GM18498 (cell line): ENCODE data around the gene CFAP53.

ENCODE experiments used
- ATAC-seq: cut with Tn5 transposase; IDR thresholded peaks from one replicate; pipeline ENCODE4 v1.9.1; 2021; ENCODE audit warnings: mild to moderate bottlenecking, moderate library complexity; ENCODE audit not compliant: unreplicated experiment

CFAP53 gene

DNA sequence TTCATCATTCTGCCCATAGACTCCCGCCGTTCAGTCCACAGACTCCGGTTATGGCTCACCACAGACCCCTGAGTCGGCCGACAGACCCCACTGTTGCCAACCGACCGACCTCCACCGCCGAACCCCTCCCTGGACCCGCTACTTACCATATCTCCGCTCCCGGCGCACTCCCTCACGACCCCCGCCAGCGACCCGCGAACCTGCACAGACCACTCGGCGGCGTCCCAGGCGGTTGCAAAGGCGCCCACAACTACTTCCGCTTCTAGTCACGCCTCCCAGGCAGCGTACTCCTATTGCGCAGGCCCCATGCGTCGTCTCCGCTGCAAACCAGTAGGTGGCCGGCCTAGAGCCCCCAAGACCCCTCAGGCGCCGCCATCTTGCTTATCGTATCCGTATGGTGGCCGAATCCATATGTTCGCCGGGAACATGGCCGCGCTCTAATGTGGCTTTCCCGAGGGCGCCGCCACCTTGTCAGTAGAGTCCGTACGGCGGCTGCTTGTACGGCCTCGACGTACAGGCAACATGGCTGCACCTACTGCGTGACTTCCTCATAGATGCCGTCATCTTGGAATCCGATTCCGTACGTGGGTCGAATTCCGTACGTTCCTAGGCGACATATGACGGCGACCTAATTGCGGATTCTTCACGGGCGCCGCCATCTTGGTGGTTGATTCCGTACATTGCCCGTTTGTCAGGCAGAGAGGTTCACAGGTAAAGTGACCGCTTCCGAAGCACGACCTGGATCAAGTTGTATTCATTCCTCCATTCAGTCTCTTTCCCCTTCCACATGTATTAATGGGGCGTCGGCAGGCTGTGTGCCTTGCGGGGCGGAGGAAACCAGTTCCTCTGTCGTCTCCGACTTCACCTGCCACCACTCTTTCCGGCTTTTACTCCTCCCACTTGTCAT lies 21.4 kb upstream of the CFAP53 start, which contains the start of gene CXXC1:
Gene CXXC1, minus strand, starts transcription at position 252 of the 907 bp plus-strand sequence. Its CDS starts 103 bp downstream, at position 149.
- ATAC-seq, result peak; percentile 90

DNA sequence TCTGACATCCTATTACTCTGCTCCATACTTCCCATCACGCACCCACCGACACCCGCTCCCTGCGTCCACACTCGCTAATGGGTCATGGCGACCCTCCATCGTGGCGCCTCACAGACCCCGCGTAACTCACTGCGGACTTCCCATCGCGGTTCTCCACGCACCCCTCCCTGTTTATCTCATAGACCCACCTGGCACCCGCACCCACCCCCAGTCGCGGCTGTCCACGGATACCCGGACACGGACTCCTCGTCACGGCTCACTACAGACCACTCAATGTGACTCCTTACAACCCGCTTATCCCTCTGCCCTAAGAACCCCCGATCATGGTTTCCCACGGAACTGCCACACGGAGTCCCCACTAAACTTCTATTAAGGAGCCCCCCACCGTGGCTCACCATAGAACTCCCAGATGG lies 20.7 kb upstream of the CFAP53 start:
- ATAC-seq, result no peak

DNA sequence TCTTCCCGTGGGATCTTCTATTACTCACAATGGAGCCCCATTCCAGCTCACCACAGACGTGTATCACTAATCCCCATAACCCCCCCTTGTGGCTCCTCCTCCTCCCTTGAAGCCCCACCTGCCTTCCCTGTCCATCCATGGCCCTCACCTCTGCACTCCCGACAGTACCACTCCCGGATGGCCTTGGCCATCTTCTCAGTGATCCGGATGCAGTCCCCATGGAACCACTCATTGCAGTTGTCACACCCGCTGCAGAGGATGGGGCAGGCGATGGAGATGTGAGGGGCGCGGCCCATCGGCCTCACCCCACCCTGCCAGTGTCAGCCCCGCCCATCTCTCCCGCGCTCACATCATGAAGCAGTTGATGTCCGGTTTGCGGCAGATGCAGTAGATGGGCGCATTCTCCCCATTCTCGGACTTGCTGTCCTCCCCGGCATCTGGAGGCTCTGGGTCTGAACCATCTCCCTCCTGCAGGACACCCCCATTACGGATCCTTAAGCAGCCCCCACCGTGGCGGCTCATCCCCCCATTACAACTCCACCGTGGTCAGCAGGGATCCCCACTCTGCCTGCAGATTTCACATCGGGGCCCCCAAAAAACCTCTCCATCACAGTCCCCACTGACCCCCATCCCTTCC lies 20.2 kb upstream of the CFAP53 start:
- no peak for ATAC-seq

DNA sequence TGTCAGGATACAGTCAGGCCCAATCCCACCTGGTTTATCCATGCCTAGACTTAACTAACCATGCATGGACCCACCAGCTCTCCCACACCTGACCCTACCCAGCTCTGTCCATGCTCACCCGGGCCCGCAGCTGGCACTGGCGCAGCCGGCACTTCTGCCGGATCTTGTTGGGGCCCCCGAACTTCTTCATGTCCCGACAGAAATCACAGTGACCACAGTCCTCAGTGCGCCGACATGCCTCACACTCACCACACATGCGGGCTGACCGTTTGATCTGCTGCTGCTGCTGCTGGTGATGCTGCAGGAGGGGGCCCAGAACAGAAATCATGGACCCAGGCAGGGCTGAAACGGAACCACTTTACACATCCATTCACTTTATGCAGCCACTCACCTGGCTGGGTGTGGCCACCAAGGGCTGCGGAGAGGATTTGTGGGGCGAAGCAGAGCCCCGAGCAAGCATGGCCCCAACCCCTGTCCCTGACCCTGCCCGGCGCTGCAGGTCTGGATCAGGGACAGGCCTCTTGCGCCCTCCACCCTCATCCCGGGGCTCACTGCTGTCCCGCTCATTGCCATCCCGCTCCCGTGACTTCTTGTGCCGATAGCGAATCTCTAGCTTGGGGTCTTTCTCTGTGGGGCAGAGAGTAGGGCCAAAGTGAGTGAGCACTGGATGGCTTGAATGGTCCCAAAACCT lies 19.5 kb upstream of the CFAP53 start:
- ATAC-seq, result no peak

DNA sequence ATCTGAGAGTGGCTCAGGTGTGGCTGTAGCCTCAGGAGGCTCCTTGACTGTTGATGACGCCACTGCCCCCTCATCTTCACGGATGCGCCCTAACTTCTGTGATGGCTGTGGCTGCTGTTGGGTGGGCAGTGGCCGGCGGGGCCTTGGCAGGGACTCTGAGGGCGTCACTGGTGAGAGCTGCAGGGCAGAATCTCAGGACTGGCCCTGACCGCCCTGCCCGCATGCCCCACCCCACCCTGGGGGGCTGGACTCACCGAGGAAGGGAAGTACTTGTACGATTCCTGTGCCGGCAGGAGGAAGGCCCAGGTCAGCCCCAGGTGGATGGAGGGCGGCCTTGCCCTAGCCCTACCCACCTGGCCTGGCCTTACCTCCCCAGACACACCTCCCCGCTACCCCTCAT lies 18.8 kb upstream of the CFAP53 start:
- no peak for ATAC-seq

DNA sequence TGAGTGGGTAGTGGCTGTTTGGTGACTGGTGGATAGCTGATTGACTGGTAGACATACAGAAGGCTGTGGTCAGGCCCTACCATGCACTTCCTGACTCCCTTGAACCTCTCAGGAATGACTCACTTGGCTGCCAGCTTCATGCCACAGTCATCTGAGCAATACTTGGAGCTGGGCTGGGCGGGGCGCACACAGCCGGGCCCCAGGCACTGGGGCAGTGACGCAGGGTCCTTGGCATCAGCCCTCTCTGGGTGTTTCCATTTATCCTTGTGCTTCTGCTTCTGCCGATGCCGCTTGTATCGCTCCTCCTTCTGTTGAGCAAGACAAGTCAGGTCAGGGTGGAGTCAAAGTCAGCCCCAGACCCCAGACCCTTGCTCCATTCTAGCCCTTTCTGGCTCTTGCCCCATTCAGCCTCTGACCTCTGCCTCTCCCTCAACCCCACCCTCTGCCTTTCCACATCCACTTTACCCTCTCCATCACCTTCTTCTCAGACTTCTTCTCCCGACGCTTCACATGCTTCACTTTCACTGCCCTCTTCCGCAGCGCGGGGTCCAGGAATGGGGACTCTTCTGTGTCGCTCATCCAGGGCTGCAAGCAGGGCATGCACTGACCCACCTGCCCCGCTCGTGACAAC lies 18.1 kb upstream of the CFAP53 start:
- ATAC-seq, result no peak

DNA sequence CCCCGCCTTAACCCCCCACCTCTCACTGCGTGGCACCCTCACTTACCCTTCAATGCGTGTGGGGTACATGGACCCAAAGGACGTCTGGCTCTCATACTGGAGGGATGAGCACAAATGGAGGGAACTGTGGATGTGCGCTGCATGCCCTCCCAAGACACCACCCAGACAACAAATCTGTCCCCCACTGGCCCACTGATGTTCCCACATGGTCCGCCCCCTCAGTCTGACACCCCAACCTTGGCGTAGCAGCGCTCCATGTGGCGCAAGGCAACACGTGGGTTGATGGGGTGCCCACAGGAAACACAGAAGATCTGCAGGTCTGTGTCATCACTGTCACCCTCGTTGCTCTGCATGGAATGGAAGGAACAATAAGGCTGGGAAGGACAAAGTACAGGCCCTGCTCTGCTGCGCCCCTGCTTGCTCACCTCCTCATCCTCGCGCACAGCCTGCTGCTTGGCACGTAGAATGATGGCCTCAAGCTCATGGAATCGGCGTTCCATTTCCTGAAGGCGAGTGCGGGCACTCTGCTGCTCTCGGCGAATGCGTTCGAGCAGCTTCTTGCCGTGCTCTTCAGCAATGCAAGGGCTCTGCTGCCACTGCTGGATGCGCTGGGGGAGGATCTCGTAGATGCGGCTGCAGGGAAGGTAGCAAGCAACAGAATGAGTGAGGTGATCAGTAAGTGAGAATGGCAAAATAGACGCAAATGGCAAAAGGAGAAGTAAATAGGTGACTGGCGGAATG lies 17.3 kb upstream of the CFAP53 start:
- no peak for ATAC-seq

DNA sequence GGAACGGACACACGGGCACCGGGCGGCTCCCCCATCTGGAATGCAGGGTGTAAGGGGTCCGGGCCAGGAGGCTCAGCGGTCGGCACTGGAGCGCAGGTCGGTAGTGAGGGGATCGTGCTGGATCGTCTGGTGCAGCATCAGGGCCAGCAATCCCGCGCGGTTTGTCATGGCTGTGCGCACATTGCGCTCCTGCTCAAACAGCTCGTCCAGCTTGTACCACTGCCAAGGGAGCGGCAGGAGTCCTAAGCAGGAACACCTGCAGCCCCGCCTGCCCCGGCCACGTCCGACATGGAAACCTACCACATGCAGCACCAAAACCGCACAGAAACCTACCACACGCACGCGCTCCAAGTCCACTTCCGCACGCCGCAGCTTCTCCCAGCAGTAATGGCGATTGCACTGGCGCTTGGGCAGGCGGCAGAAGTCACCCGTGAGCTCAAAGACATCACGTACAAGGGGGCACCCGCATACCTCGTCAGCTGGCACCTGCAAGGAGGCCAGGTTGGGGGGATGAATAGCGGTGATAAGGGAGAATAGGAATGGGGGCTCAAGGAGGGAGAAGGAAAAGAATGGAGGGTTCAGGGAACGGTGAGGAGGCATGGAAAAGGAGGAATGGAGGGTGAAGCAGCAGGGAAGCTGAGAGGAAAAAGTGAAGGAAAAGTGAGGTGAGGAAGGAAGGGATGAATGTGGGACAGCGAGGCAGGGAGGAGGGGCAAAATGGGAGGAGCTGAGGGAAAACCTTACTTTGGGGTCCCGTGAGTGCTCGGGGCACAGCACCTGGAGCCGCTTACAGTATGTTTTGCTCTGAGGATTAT lies 16.4 kb upstream of the CFAP53 start:
- ATAC-seq, result no peak

DNA sequence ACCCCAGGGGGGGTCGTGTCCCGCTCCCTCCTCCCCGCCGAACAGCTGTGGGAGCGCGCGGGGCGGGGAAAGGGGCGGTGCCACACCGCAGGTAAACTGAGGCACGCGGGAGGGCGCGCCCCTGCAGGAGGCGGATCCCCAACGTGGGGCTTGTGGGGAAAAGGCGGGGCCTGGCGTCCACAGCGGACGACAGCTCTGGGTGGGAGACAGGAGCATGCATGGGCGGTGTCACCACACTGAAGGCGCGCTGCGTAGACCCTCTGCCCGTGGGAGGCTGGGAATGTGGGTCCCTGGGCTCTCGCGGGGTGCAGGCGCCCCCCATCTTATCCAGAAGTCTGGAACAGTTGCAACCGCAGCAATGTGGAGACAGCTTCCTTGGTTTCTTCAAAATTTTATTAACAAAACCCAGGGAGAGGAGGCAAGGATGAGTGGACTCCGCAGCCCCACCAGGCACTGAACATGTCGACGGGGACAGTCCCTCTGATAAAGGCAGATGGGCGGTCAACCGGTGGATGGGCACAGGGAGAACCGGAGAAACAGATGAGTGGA lies 15.8 kb upstream of the CFAP53 start:
- ATAC-seq, result no peak

DNA sequence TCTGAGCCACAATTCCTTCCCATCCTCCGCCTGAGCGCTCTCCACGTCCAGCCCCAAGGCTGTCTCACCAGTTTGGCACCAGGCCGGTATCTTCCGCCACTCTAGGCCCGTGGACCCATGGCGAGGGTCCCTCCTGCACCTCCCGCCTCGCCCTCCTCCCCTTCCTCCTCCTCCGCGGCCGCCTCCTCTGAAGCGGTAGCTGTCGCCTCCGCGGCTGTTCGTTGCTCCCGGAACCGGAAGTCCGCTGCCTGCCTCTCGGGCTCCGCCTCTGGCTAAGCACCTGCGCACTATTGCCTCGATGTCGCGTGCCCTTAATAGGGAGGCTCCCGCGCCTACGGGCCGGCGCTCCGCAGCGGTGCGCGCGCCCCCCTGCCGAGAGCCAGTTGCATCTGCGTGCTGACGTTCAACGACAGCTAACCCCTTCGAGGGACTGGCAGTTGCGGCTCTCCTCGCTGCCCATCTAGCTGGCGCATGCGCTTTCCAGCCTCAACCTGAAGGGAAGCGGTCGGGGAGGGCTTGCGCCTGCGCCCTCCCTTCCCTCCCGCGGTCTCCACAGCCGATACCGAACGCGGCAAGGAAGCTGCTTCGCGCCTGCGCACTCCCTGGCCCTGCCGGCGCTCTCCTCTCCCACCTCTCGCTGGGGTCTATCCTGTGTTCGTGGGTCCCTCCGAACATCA lies 15.1 kb upstream of the CFAP53 start, which contains the start of gene MBD1:
Gene MBD1, minus strand, starts transcription at position 229 of the 677 bp plus-strand sequence. CDS start 1,531 bp downstream, outside the sequence.
- peak; percentile 89 for ATAC-seq

DNA sequence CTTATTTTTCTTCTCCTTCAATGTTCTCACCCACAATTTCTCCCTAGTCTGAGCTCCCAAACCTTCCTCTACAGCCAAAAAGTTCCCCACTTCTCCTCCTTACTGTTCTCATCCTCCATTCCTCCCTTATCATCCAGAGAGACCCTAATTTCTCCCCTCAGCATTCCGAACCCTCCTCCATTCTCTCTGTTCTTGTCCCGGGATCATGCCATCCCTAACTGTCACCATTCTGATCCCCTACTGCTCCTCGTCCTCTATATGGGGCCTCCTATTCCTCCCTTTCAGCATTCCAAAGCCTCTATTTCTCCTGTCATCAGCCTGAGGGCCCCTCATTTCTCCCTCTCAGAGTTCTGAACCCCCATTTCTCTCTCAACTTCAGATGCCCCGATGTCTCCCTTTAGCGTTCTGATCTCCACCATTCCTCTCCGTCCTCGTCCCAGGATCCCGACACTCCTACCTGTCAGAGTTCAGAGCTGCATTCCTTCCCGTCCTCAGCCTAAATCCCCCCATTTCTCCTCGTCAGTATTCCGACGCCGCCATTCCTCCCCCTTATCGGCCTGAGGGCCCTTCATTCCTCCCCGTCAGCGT lies 14.5 kb upstream of the CFAP53 start:
- ATAC-seq, result no peak

DNA sequence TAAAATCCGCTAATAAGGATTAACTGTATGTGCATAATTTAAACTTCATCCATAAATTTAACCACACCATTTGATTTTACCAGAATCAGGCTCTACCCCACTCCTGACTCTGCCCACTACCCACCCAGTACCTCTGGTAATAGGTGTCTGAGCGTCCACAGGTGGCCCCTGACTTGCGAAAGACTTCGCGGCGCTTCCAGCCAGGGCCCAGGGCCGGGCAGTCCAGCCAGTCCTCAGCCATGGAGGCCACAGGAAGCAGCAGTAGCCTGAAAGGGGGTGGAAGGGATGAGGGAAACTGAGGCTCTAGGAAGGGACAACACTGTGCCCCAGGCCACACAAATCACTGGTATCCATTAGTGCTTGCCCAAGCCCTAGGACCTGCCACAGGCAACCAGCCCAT lies 13.5 kb upstream of the CFAP53 start:
- ATAC-seq, result no peak

DNA sequence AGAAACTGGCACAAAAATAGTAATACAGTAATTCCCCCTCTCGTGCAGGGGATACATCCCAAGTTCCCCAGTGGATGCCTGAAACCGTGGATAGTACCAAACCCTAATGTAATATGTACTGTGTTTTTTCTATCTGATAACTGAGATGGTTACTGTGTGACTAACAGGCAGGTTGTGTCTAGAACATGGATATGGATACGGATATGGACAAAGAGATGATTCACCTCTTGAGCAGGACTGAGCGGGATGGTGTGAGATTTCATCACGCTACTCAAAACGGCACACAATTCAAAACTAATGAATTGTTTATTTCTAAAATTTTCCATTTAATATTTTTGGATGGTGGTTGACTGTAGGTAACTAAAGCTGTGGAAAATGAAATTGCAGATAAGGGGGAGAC lies 11.6 kb upstream of the CFAP53 start:
- ATAC-seq, result no peak

DNA sequence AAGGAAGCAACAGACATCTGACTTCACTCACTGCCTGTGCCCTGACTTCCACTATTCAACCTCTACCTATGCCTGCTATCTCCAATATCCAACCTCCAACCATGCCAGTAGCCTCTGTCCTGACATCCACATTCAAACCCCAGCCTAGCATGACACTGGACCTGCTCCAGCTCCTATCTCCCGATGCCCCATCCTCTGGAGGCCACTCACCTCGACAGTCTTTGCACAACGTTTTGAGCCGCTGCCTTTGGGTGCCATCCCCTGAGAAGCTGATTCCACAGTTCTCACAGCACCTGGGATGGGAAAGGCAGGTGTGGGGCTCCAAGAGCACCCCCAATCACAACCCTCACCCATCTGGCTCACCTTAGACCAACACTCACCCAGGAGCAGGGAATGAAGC lies 10.2 kb upstream of the CFAP53 start:
- no peak for ATAC-seq

DNA sequence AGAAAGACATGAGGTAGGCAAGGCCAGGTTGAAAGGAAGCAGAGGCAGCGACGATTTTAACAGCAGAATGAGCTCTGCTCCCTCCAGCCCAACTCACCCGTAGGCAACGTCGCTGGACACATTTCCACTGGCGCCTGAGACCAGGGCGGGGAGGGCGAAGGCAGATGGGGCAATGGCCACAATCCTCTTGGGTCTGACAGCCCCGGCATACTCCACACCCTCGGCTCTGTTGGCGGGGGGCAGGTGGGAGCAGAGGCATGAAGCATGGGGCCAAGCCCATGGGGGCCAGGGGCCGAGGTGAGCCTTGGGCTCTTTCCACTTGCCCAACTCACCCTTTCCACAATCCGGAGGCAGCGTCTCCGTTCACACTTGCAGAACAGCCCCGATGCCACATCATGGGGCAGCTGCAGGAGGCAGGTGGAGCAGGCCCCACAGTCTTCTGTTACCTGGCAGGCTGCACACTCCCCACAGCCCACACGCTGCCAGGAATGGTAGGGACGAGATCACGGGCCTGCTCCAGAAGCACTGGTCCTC lies 9.3 kb upstream of the CFAP53 start:
- no peak for ATAC-seq

DNA sequence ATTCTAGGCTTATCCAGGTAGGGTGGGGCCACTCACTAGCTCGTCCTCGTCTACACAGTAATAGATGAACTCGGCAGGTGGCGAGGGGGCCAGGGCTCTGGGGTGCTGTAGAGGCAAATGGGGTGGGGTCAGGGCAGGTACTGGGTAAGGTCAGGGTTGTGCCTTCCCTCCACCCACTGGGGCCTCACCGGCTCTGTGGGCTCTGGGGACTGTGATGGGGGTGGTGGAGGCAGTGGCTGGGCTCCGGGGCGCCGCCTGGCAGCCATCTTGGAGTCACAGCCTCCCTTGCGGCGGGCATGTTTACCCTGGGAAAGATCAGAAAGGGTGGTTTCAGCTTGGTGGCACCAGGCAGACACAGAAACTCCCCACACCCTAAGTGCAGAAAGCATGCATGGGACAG lies 8.6 kb upstream of the CFAP53 start:
- no peak for ATAC-seq

DNA sequence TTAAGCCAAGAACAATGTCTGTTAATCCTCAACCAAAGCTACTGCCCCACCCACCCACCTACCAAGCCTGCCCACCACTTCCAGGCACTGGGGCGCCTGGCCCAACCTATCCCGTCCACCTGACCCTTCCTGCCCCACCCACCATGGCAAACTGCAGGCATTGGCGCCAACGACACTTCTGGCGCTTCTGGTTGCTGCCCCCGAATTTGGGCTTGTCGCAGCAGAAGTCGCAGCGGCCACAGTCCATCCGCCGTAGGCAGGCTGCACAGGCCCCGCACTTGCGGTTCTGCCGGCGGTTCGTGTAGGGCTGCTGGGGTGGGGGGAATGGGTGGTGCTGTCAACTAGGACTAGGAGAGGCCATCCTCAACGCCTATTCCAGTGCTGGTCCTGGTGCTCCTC lies 7.7 kb upstream of the CFAP53 start:
- no peak for ATAC-seq
